GM12878 (cell line): Measurements from ENCODE around the gene KLHL22. TPM values are rescaled to one million over a fixed set of nuclear protein-coding genes. Genes with fewer than 3 reads are reported as not detected.

Experiments used
- ATAC-seq: fragments of 200-7000 bp; cut with Tn5 transposase; 3 replicates; pipeline ENCODE4 v1.9.1; 2020; ENCODE audit warnings: mild to moderate bottlenecking, moderate library complexity
- BruUV-seq: library from RNA; stranded (reverse); fragments of 400-500 nt; replicated peaks from 2 replicates; lab custom pipeline; 2021; lab: Mats Ljungman, UMichigan
- CTCF ChIA-PET: fragments of 300-600 bp; sonication (Branson Sonifier 250); formaldehyde crosslinking; extraction: SDS; loops from one replicate; lab custom pipeline; 2021; ENCODE audit warnings: inconsistent platforms; lab: Yijun Ruan, JAX
- POLR2A ChIA-PET: fragments of 350-600 bp; formaldehyde crosslinking; extraction: SDS; loops from one replicate; lab custom pipeline; 2021; ENCODE audit warnings: inconsistent platforms; lab: Charles Lee
- RAD21 ChIA-PET: fragments of 300-600 bp; sonication (Branson Sonifier 250); formaldehyde crosslinking; loops from one replicate; lab custom pipeline; 2023; ENCODE audit warnings: antibody characterized with exemption; ENCODE audit not compliant: unreplicated experiment; lab: Charles Lee
- SMC1A ChIA-PET: fragments of 300-600 bp; sonication (Branson Sonifier 250); formaldehyde crosslinking; loops from one replicate; lab custom pipeline; 2023; ENCODE audit not compliant: unreplicated experiment, uncharacterized antibody; lab: Charles Lee
- DNase-seq: peaks from one replicate; pipeline ENCODE4 v3.0.0-alpha.2; 2011; ENCODE audit warnings: low read depth, low spot score
- FAIRE-seq: peaks from 3 replicates; lab custom pipeline; 2011; peaks lifted over from hg19 to GRCh38; lab: Jason Lieb, UNC
- H2AFZ ChIP-seq: 2 replicates; pipeline ENCODE4 v1.6.0; 2011; ENCODE audit warnings: low read depth, low read length, control low read depth; ENCODE audit not compliant: control insufficient read depth
- H3K27ac ChIP-seq: 2 replicates; pipeline ENCODE4 v1.5.1; 2011; ENCODE audit warnings: control low read depth; ENCODE audit not compliant: control insufficient read depth, insufficient read depth
- H3K27me3 ChIP-seq, 2 experiments: replicated peaks in 1 of 2; 2 replicates each; pipeline versions ENCODE4 v1.6.0 to v1.6.1; 2011; ENCODE audit warnings: low read length in 1 of 2; ENCODE audit not compliant: control insufficient read depth in 2 of 2, insufficient read depth in 2 of 2
- H3K36me3 ChIP-seq, 2 experiments: 2 replicates each; pipeline ENCODE4 v1.5.1; 2011; ENCODE audit warnings: low read length in 1 of 2; ENCODE audit not compliant: control insufficient read depth in 2 of 2, insufficient read depth in 2 of 2
- H3K4me1 ChIP-seq: 2 replicates; pipeline ENCODE4 v1.6.1; 2011; ENCODE audit warnings: mild to moderate bottlenecking, low read length, moderate library complexity, mixed read lengths; ENCODE audit not compliant: control insufficient read depth, insufficient read depth
- H3K4me2 ChIP-seq: 2 replicates; pipeline ENCODE4 v1.6.0; 2011; ENCODE audit warnings: control low read depth; ENCODE audit not compliant: control insufficient read depth, insufficient read depth
- H3K4me3 ChIP-seq: fragments of 200-600 bp; sonication (generic); 2 replicates; pipeline ENCODE4 v1.5.1; 2016
- H3K79me2 ChIP-seq: 2 replicates; pipeline ENCODE4 v1.6.0; 2011; ENCODE audit warnings: low read length; ENCODE audit not compliant: control insufficient read depth, insufficient read depth
- H3K9ac ChIP-seq: 2 replicates; pipeline ENCODE4 v1.8.0; 2011; ENCODE audit warnings: low read length, control low read depth, mixed read lengths; ENCODE audit not compliant: control insufficient read depth, insufficient read depth
- H3K9me3 ChIP-seq: replicated peaks from 3 replicates; pipeline ENCODE4 v1.5.1; 2011; ENCODE audit warnings: mild to moderate bottlenecking, low read length; ENCODE audit not compliant: control insufficient read depth, insufficient read depth
- H4K20me1 ChIP-seq: 2 replicates; pipeline ENCODE4 v1.6.0; 2011; ENCODE audit not compliant: control insufficient read depth, insufficient read depth
- EGR1 ChIP-seq, 2 experiments: IDR thresholded peaks; 1 replicate in 1 of 2; 2 replicates in 1 of 2; pipeline ENCODE4 v1.6.1; 2011 to 2012; ENCODE audit warnings: low read depth in 2 of 2, low read length in 2 of 2, borderline replicate concordance in 1 of 2, mild to moderate bottlenecking in 1 of 2, moderate library complexity in 1 of 2
- NR2F1 ChIP-seq: fragments of 450-650 bp; conservative IDR thresholded peaks from 2 replicates; pipeline ENCODE4 v1.6.1; 2017; ENCODE audit warnings: mild to moderate bottlenecking
- PML ChIP-seq: IDR thresholded peaks from 2 replicates; pipeline ENCODE4 v1.6.1; 2012; ENCODE audit warnings: low read length, inconsistent platforms
- WGBS: methylation state at CpG from one replicate; pipeline ENCODE4 v1.1.6; 2016; ENCODE audit warnings: low lambda C conversion rate; ENCODE audit not compliant: insufficient replicate concordance, insufficient coverage; ENCODE audit errors: missing lambda C conversion rate; 5-methylcytosine and 5-hydroxymethylcytosine counted together
- in situ Hi-C: fragments of 300-500 bp; cut with MboI; formaldehyde crosslinking; loops from 9 replicates; pipeline ENCODE4 v1.14.3; 2018; ENCODE audit warnings: mixed read lengths
- intact Hi-C: fragments of 100-400 bp; cut with micrococcal nuclease; formaldehyde crosslinking; loops from one replicate; pipeline ENCODE4 v1.14.2; 2022; ENCODE audit not compliant: unreplicated experiment
- polyA plus RNA-seq, 11 experiments: library from polyadenylated mRNA; depleted of rRNA in 4 of 11; unstranded in 6 of 11; stranded (reverse) in 5 of 11; fragments of >200 nt; fragmentation: Nextera tagmentation in 4 of 11; fragmentation: Illumina TruSeq in 1 of 11; extraction: Ambion mirVana in 4 of 11; extraction: Trizol in 1 of 11; gene quantifications; 1 replicate in 1 of 11; 2 replicates in 10 of 11; pipeline versions ENCODE4 v1.2.1 to v1.2.3, GENCODE V29; 2011 to 2016; ENCODE audit warnings: inconsistent platforms in 2 of 11, missing spikeins in 2 of 11, low read depth in 1 of 11
- total RNA-seq, 4 experiments: library from RNA; depleted of rRNA in 3 of 4; stranded (reverse); fragments of >200 nt in 3 of 4; fragmentation: Illumina TruSeq in 1 of 4; extraction: Trizol in 1 of 4; gene quantifications; 2 replicates each; pipeline versions ENCODE4 v1.2.1 to v1.2.3, GENCODE V29; 2013 to 2021
- TF ChIP-seq, protein P1 (sequence below): fragments of 450-650 bp; IDR thresholded peaks from 2 replicates; pipeline ENCODE4 v1.6.1; 2014; ENCODE audit warnings: mild to moderate bottlenecking

KLHL22 gene
- total and polyA plus RNA-seq, 10 of the 15 experiments (the other 5 are each of a cell fraction or from before 2014, with no cell fraction given) = 0.06 to 22.1 (median 14.2) TPM

DNA sequence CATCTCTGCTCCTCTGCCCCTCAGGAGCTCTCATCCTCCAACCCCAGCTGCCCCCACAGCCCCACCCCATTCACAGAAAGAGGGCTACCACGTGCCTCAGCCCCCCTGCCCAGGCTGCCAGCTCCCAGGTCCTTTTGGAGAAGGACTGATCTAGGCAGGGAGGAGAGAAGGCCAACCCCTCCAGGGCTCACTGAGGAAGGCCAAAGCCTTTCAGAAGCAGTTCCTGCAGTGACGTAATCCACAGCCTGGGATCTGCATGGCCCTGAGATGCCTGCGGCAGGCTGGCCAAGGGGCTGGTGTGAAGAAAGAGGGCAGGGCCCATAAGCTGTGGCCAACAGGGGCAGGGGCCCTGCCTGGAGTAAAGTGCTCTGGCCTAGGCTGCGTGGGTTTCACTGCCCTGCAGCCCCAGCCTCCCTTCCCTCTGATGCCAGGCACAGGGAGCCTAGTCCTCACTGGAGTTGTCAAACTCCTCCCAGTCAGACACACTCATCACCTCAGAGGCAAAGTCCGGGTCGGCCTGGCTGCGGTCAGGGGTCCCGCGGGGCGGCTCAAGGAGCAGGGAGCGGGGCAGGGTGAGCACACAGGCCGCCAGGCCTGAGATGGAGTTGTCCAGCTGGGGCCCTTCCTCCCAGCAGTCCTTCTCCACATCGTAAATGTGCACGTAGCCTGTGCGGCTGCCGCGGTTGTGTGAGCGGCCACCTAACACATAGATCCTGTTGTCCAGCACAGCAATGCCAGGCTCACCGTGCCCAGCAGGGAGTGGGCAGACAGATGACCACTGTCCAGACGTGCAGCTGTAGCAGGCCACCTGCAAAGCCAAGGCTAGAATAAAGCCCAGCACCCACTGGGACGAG lies 53.7 kb downstream of the KLHL22 start:
- intact Hi-C loops = no loop called here
- no TSS peak for BruUV-seq
- no peak overlapping the region for H3K27ac ChIP-seq
- H3K27me3 ChIP-seq = peaks cover 8% of the 10 kb centered on the region in 2 experiments; a peak in 3 of 4 replicates
- no peaks in the 10 kb centered on the region for H3K79me2 ChIP-seq
- RAD21 ChIA-PET = no interaction called here
- H4K20me1 ChIP-seq = no peaks in the 10 kb centered on the region
- CTCF ChIA-PET = interaction anchor here (1.2 kb wide), 1 partner anchor 13 kb away, joined by 3 read pairs; no protein-coding TSS in a partner anchor
- no peak overlapping the region for H2AFZ ChIP-seq
- no peak overlapping the region for H3K9ac ChIP-seq
- H3K4me2 ChIP-seq = no peak overlapping the region
- SMC1A ChIA-PET = no interaction called here
- H3K36me3 ChIP-seq = no peaks in the 10 kb centered on the region
- no peak for ATAC-seq
- DNase-seq = no peak
- in situ Hi-C loops = no loop called here
- H3K9me3 ChIP-seq = no peaks in the 10 kb centered on the region
- POLR2A ChIA-PET = interaction anchor here (0.6 kb wide), 1 partner anchor 67 kb away, joined by 7 read pairs; no protein-coding TSS in a partner anchor
- no peak overlapping the region for H3K4me3 ChIP-seq
- H3K4me1 ChIP-seq = no peaks in the 10 kb centered on the region
- 81% methylated on average over 21 of the region's 21 CpGs for WGBS
- no peak for FAIRE-seq
- TF ChIP-seq NR2F1 (no peak), EGR1 (IDR thresholded peaks at IDR 0.05; ENCODE audit: borderline replicate concordance in 1 of 2, low read depth in 2 of 2, low read length in 2 of 2) (no peak), PML (no peak)
- TF ChIP-seq, protein P1, sequence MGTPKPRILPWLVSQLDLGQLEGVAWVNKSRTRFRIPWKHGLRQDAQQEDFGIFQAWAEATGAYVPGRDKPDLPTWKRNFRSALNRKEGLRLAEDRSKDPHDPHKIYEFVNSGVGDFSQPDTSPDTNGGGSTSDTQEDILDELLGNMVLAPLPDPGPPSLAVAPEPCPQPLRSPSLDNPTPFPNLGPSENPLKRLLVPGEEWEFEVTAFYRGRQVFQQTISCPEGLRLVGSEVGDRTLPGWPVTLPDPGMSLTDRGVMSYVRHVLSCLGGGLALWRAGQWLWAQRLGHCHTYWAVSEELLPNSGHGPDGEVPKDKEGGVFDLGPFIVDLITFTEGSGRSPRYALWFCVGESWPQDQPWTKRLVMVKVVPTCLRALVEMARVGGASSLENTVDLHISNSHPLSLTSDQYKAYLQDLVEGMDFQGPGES = no peak
- TF ChIP-seq, all 136 proteins: peak for 0
